LNCAP (cell line): ENCODE measurements around the gene PLEKHA3.

ENCODE experiments used
- CTCF ChIP-seq: fragments of 450-650 bp; IDR thresholded peaks from 2 replicates; pipeline ENCODE4 v1.5.1; 2017; ENCODE audit warnings: mild to moderate bottlenecking

PLEKHA3 gene

GRCh38 chr2:178484245-178485041 is 4.2 kb downstream of the PLEKHA3 start:
- TF ChIP-seq CTCF, result no peak

- no peak for TF ChIP-seq CTCF
Observed at GRCh38 chr2:178485356-178485755, 5.1 kb downstream of the PLEKHA3 start.

GRCh38 chr2:178491612-178492011 is 11.4 kb downstream of the PLEKHA3 start:
- TF ChIP-seq CTCF, result no peak

GRCh38 chr2:178496049-178496448 is 15.8 kb downstream of the PLEKHA3 start:
- no peak for TF ChIP-seq CTCF

GRCh38 chr2:178498137-178498536 is 17.9 kb downstream of the PLEKHA3 start:
- no peak for TF ChIP-seq CTCF

GRCh38 chr2:178499640-178500039 is 19.4 kb downstream of the PLEKHA3 start:
- no peak for TF ChIP-seq CTCF

GRCh38 chr2:178502751-178503150 is 22.5 kb downstream of the PLEKHA3 start:
- TF ChIP-seq CTCF, result no peak

- no peak for TF ChIP-seq CTCF
Observed at GRCh38 chr2:178506101-178506500, 25.8 kb downstream of the PLEKHA3 start.
